Smooth muscle cell (in vitro differentiated cells): Measurements from ENCODE around the gene MED26. TPM values are rescaled to one million over a fixed set of nuclear protein-coding genes. Genes with fewer than 3 reads are reported as not detected.

Source experiments
- DNase-seq: peaks from one replicate; lab custom pipeline; 2025; ENCODE audit not compliant: unreplicated experiment; lab: John Stamatoyannopoulos, UW
- H2AFZ ChIP-seq: fragments of 200-600 bp; sonication (generic); 2 replicates; pipeline ENCODE4 v1.6.0; 2016; ENCODE audit warnings: antibody characterized with exemption, low read depth, mild to moderate bottlenecking
- H3F3A ChIP-seq: fragments of 200-600 bp; sonication (generic); 2 replicates; pipeline ENCODE4 v1.6.0; 2017; ENCODE audit warnings: antibody characterized with exemption, low read depth
- H3K27ac ChIP-seq: fragments of 200-600 bp; sonication (generic); 2 replicates; pipeline ENCODE4 v1.5.1; 2016; ENCODE audit warnings: low read depth, mild to moderate bottlenecking
- H3K27me3 ChIP-seq: fragments of 200-600 bp; sonication (generic); 2 replicates; pipeline ENCODE4 v1.6.1; 2016; ENCODE audit warnings: low read depth, mild to moderate bottlenecking
- H3K36me3 ChIP-seq: fragments of 200-600 bp; sonication (generic); 2 replicates; pipeline ENCODE4 v1.5.1; 2016; ENCODE audit warnings: low read depth
- H3K4me1 ChIP-seq: fragments of 200-600 bp; sonication (generic); 2 replicates; pipeline ENCODE4 v1.5.1; 2016; ENCODE audit warnings: low read depth
- H3K4me2 ChIP-seq: fragments of 200-600 bp; sonication (generic); 2 replicates; pipeline ENCODE4 v1.6.0; 2016; ENCODE audit warnings: mild to moderate bottlenecking
- H3K4me3 ChIP-seq: fragments of 200-600 bp; sonication (generic); 2 replicates; pipeline ENCODE4 v1.5.1; 2016; ENCODE audit warnings: mild to moderate bottlenecking
- H3K79me2 ChIP-seq: fragments of 200-600 bp; sonication (generic); 2 replicates; pipeline ENCODE4 v1.6.0; 2016; ENCODE audit warnings: low read depth, mild to moderate bottlenecking
- H3K9ac ChIP-seq: fragments of 200-600 bp; sonication (generic); 2 replicates; pipeline ENCODE4 v1.6.0; 2016; ENCODE audit warnings: low read depth
- H3K9me3 ChIP-seq: fragments of 200-600 bp; sonication (generic); replicated peaks from 2 replicates; pipeline ENCODE4 v1.5.1; 2016; ENCODE audit warnings: low read depth
- H4K20me1 ChIP-seq: fragments of 200-600 bp; sonication (generic); 2 replicates; pipeline ENCODE4 v1.6.0; 2016; ENCODE audit warnings: low read depth
- CTCF ChIP-seq: fragments of 200-600 bp; sonication (generic); IDR thresholded peaks from 2 replicates; pipeline ENCODE4 v1.5.1; 2017; ENCODE audit warnings: borderline replicate concordance, mild to moderate bottlenecking, antibody characterized with exemption; ENCODE audit not compliant: insufficient read depth, poor library complexity, severe bottlenecking
- WGBS: methylation state at CpG from one replicate; pipeline ENCODE4 v1.1.7; 2016; ENCODE audit warnings: low lambda C conversion rate; 5-methylcytosine and 5-hydroxymethylcytosine counted together
- polyA plus RNA-seq: library from polyadenylated mRNA; unstranded; fragments of >200 nt; fragmentation: Nextera tagmentation; extraction: Ambion mirVana; gene quantifications from 2 replicates; pipeline ENCODE4 v1.2.1, GENCODE V29; 2016
- total RNA-seq: library from RNA; depleted of rRNA; stranded (reverse); fragments of >200 nt; gene quantifications from 2 replicates; pipeline ENCODE4 v1.2.3, GENCODE V29; 2014

Gene MED26
- total and polyA plus RNA-seq, 2 experiments from 2014 or later = 6.3 to 9.6 TPM

DNA sequence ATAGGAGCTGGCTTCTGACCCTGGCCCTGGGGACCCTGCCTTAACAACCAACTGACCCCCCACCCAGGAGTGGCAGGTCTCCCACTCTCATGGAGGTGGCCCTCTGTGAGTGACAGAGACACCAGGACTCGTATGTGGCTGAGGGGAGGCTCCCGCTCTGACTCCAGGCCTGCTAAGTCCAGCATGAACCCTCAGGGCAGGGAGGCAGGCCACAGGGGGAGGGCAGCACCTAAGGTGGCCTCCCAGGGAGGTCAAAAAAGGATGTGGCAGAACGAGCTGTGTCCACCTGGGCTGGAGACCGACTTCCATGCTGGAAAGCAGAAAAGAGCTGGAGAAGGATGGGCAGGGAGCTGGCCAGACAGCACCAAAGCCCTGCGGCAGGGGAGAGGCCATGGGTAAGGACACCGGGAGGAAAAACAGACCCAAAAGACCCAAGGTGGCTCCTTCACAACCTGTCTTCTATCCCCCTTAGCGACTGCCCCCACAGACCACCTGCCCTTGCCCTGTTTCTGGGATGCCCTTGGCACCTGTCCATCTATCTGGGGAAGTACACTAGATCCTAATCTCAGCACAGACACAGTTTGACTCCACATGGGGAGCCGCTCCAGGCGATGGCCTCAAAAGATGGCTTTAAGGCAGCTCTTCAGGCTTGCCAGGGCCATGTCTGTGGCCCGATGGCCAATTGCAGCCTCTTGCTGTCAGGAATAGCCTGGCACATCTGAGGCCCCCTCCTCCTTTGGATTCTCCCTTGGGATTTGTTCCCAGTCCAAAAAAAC, 45.3 kb downstream of the MED26 start:
- Histone ChIP-seq H3K4me2 (no peak overlapping the region), H3K9me3 (no peaks in the 10 kb centered on the region), H3K79me2 (peaks cover 91% of the 10 kb centered on the region), H3K4me3 (no peak overlapping the region), H3K27me3 (no peaks in the 10 kb centered on the region), H4K20me1 (peaks cover 100% of the 10 kb centered on the region), H3K9ac (no peak overlapping the region), H3F3A (peaks cover 11% of the 10 kb centered on the region), H3K4me1 (peaks cover 25% of the 10 kb centered on the region), H3K36me3 (no peaks in the 10 kb centered on the region), H2AFZ (no peak overlapping the region), H3K27ac (peak overlapping the region; percentile 40)
- no peak for DNase-seq
- WGBS = 94% methylated on average over 10 of the region's 10 CpGs
- no peak for TF ChIP-seq CTCF

DNA sequence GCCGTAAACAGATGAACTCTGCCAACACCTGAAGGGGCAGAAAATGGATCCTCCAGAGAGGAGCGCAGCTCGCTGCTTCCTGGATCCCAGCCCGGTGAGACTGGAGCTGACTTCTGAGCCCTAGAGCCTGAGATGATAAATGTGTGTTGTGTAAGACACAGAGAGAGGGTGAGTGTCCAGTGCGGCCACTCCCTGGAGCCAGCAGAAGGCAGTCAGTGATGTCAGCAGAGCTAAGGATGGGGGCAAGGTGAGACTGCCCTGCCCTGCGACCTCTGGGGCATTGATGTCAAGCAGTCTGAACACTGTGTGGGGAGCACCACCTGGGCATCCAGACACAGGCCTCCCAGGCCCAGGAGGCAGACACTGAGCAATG, 46.0 kb downstream of the MED26 start:
- no peak overlapping the region for H3K9ac ChIP-seq
- peaks cover 100% of the 10 kb centered on the region for H4K20me1 ChIP-seq
- H3K36me3 ChIP-seq = no peaks in the 10 kb centered on the region
- H3K9me3 ChIP-seq = no peaks in the 10 kb centered on the region
- DNase-seq = no peak
- 94% methylated on average over 6 of the region's 6 CpGs for WGBS
- H3K4me3 ChIP-seq = no peak overlapping the region
- H3K4me2 ChIP-seq = no peak overlapping the region
- H2AFZ ChIP-seq = no peak overlapping the region
- H3K27ac ChIP-seq = peak overlapping the region; percentile 40
- peaks cover 91% of the 10 kb centered on the region for H3K79me2 ChIP-seq
- no peak for TF ChIP-seq CTCF
- H3K4me1 ChIP-seq = peaks cover 18% of the 10 kb centered on the region
- no peaks in the 10 kb centered on the region for H3K27me3 ChIP-seq
- peaks cover 7% of the 10 kb centered on the region for H3F3A ChIP-seq

- H3K4me2 ChIP-seq = no peak overlapping the region
- no peaks in the 10 kb centered on the region for H3K36me3 ChIP-seq
- no peaks in the 10 kb centered on the region for H3K9me3 ChIP-seq
- peaks cover 94% of the 10 kb centered on the region for H3K79me2 ChIP-seq
- no peak overlapping the region for H3K4me3 ChIP-seq
- no peak for TF ChIP-seq CTCF
- no peak overlapping the region for H2AFZ ChIP-seq
- H4K20me1 ChIP-seq = peaks cover 100% of the 10 kb centered on the region
- no peak for DNase-seq
- peak overlapping the region; percentile 40 for H3K27ac ChIP-seq
- WGBS = 86% methylated on average over 12 of the region's 12 CpGs
- H3K4me1 ChIP-seq = peaks cover 18% of the 10 kb centered on the region
- peaks cover 7% of the 10 kb centered on the region for H3F3A ChIP-seq
- H3K9ac ChIP-seq = no peak overlapping the region
- no peaks in the 10 kb centered on the region for H3K27me3 ChIP-seq
Observed at GRCh38 chr19:16581145-16581970, 46.6 kb downstream of the MED26 start.
